K562 (cell line): ENCODE results near the gene PXDC1. TPM values are rescaled to one million over a fixed set of nuclear protein-coding genes. Genes with fewer than 3 reads are reported as not detected.
"Not testable (repeated sequence)": the region's sequence is repeated elsewhere in the genome, so short reads cannot be mapped to it uniquely, and the experiment has no call there.

ENCODE experiments used
- ATAC-seq: fragments of 200-7000 bp; cut with Tn5 transposase; 3 replicates; pipeline ENCODE4 v1.9.1; 2020; ENCODE audit warnings: moderate library complexity
- BruUV-seq: library from RNA; stranded (reverse); fragments of 400-500 nt; replicated peaks from 2 replicates; lab custom pipeline; 2021; lab: Mats Ljungman, UMichigan
- CTCF ChIA-PET: fragments of 300-600 bp; formaldehyde crosslinking; extraction: SDS; loops from one replicate; lab custom pipeline; 2021; ENCODE audit warnings: low intra/inter-chr PET ratio; lab: Yijun Ruan, JAX
- POLR2A ChIA-PET: fragments of 300-600, 350-650 bp; sonication (Branson Sonifier 250); formaldehyde crosslinking; extraction: SDS; loops from one replicate; lab custom pipeline; 2021; ENCODE audit warnings: antibody characterized with exemption, inconsistent platforms; lab: Yijun Ruan, JAX
- DNase-seq, 4 experiments: peaks; one replicate each; pipeline versions ENCODE4 v3.0.0 to v3.0.0-alpha.2; 2011 to 2018; ENCODE audit warnings: low spot score in 3 of 4, mixed read lengths in 3 of 4; ENCODE audit errors: extremely low read depth in 1 of 4
- FAIRE-seq: peaks from 2 replicates; lab custom pipeline; 2011; peaks lifted over from hg19 to GRCh38; lab: Jason Lieb, UNC
- H2AFZ ChIP-seq: 2 replicates; pipeline ENCODE4 v1.6.0; 2011; ENCODE audit warnings: low read depth, low read length, control low read depth, inconsistent platforms
- H3K27ac ChIP-seq: fragments of 200-600 bp; 3 replicates; pipeline ENCODE4 v1.8.0; 2011; ENCODE audit warnings: low read depth, mild to moderate bottlenecking, control low read depth, inconsistent platforms, low read length, moderate library complexity, mixed read lengths; ENCODE audit errors: extremely low read depth
- H3K27me3 ChIP-seq, 2 experiments: fragments of 300-600 bp in 1 of 2; 2 replicates in 1 of 2; 3 replicates in 1 of 2; pipeline versions ENCODE4 v1.6.0 to v1.8.0; 2011; ENCODE audit warnings: inconsistent platforms in 2 of 2, low read length in 2 of 2, mild to moderate bottlenecking in 1 of 2, mixed read lengths in 1 of 2, moderate library complexity in 1 of 2; ENCODE audit not compliant: control insufficient read depth in 2 of 2, insufficient read depth in 2 of 2
- H3K36me3 ChIP-seq: fragments of 300-600 bp; 3 replicates; pipeline ENCODE4 v1.8.0; 2011; ENCODE audit warnings: mild to moderate bottlenecking, low read length, inconsistent platforms; ENCODE audit not compliant: control insufficient read depth, insufficient read depth
- H3K4me1 ChIP-seq, 2 experiments: fragments of 200-600 bp in 1 of 2; replicated peaks in 1 of 2; 2 replicates in 1 of 2; 3 replicates in 1 of 2; pipeline versions ENCODE4 v1.5.1 to v1.8.0; 2011; ENCODE audit warnings: inconsistent platforms in 2 of 2, low read length in 2 of 2, mild to moderate bottlenecking in 1 of 2, mixed read lengths in 1 of 2, moderate library complexity in 1 of 2; ENCODE audit not compliant: control insufficient read depth in 2 of 2, insufficient read depth in 2 of 2
- H3K4me2 ChIP-seq: 2 replicates; pipeline ENCODE4 v1.6.1; 2011; ENCODE audit warnings: low read length, control low read depth, inconsistent platforms, mixed read lengths; ENCODE audit not compliant: insufficient read depth
- H3K4me3 ChIP-seq: fragments of 200-600 bp; sonication (generic), shearing (Covaris generic); 2 replicates; pipeline ENCODE4 v1.5.1; 2016; ENCODE audit warnings: control low read depth, inconsistent platforms
- H3K79me2 ChIP-seq: fragments of 200-600 bp; 3 replicates; pipeline ENCODE4 v1.8.0; 2011; ENCODE audit warnings: low read length, inconsistent platforms; ENCODE audit not compliant: control insufficient read depth, insufficient read depth
- H3K9ac ChIP-seq, 2 experiments: 2 replicates each; pipeline versions ENCODE4 v1.6.0 to v1.6.1; 2011; ENCODE audit warnings: low read depth in 2 of 2, low read length in 2 of 2, control low read depth in 1 of 2, inconsistent platforms in 1 of 2, mild to moderate bottlenecking in 1 of 2, mixed read lengths in 1 of 2; ENCODE audit not compliant: insufficient read depth in 1 of 2
- H3K9me1 ChIP-seq: one replicate; pipeline ENCODE4 v1.6.0; 2011; ENCODE audit warnings: inconsistent platforms, mild to moderate bottlenecking, low read length, moderate library complexity; ENCODE audit not compliant: control insufficient read depth, insufficient read depth
- H3K9me3 ChIP-seq: replicated peaks from 2 replicates; pipeline ENCODE4 v1.5.1; 2011; ENCODE audit warnings: low read depth, low read length, inconsistent platforms; ENCODE audit not compliant: control insufficient read depth, insufficient read depth
- H4K20me1 ChIP-seq: replicated peaks from 2 replicates; pipeline ENCODE4 v1.6.1; 2011; ENCODE audit warnings: low read length, inconsistent platforms, mixed read lengths; ENCODE audit not compliant: control insufficient read depth, insufficient read depth
- CBX2 ChIP-seq: fragments of 200-600 bp; sonication (generic); IDR thresholded peaks from one replicate; pipeline ENCODE4 v1.6.1; 2012; ENCODE audit warnings: mild to moderate bottlenecking, low read length, inconsistent platforms; ENCODE audit not compliant: insufficient read depth, poor library complexity, severe bottlenecking
- EZH2 ChIP-seq: IDR thresholded peaks from 2 replicates; pipeline ENCODE4 v1.6.1; 2012; ENCODE audit warnings: low read depth, mild to moderate bottlenecking, inconsistent platforms, low read length, borderline replicate concordance
- HDAC8 ChIP-seq: fragments of 450-650 bp; IDR thresholded peaks from 2 replicates; pipeline ENCODE4 v1.6.1; 2016; ENCODE audit warnings: mild to moderate bottlenecking, missing genetic modification characterization, moderate library complexity, missing compliant biosample characterization
- ZFP36 ChIP-seq: fragments of 150-350 bp; IDR thresholded peaks from 2 replicates; pipeline ENCODE4 v1.6.1; 2018; ENCODE audit warnings: low read length, low read depth; ENCODE audit not compliant: partially characterized antibody
- WGBS: fragments of 100-300 bp; shearing (Covaris generic); methylation state at CpG from one replicate; pipeline ENCODE4 v1.1.6; 2016; ENCODE audit warnings: low coverage, mixed read lengths; ENCODE audit not compliant: insufficient coverage; ENCODE audit errors: missing lambda C conversion rate; 5-methylcytosine and 5-hydroxymethylcytosine counted together
- in situ Hi-C: fragments of 300-500 bp; cut with MboI; formaldehyde crosslinking; loops from 4 replicates; pipeline ENCODE4 v1.15.0; 2018; ENCODE audit warnings: inconsistent platforms, mixed read lengths
- intact Hi-C: fragments of 100-400 bp; cut with micrococcal nuclease; formaldehyde crosslinking; loops from 2 replicates; pipeline ENCODE4 v1.14.2; 2022
- polyA plus RNA-seq, 8 experiments: library from polyadenylated mRNA; depleted of rRNA in 4 of 8; stranded (reverse) in 5 of 8; unstranded in 3 of 8; fragments of >200 nt; fragmentation: Nextera tagmentation in 2 of 8; fragmentation: Illumina TruSeq in 1 of 8; extraction: Ambion mirVana in 2 of 8; extraction: Trizol in 1 of 8; gene quantifications; 2 replicates each; pipeline versions ENCODE4 v1.2.1 to v1.2.3, GENCODE V29; 2011 to 2014; ENCODE audit warnings: inconsistent platforms in 1 of 8, missing spikeins in 1 of 8
- total RNA-seq, 7 experiments: library from RNA; depleted of rRNA in 6 of 7; stranded (reverse); fragments of >200 nt in 6 of 7; fragmentation: Illumina TruSeq in 2 of 7; extraction: Trizol in 2 of 7; gene quantifications; 2 replicates each; pipeline versions ENCODE4 v1.2.1 to v1.2.3, GENCODE V29; 2011 to 2021; ENCODE audit warnings: low replicate concordance in 1 of 7

PXDC1 gene
- total and polyA plus RNA-seq, 9 of the 15 experiments (the other 6 are each of a cell fraction or from before 2014, with no cell fraction given), result 0.09 to 0.33 (median 0.16) TPM; not detected in 5

DNA sequence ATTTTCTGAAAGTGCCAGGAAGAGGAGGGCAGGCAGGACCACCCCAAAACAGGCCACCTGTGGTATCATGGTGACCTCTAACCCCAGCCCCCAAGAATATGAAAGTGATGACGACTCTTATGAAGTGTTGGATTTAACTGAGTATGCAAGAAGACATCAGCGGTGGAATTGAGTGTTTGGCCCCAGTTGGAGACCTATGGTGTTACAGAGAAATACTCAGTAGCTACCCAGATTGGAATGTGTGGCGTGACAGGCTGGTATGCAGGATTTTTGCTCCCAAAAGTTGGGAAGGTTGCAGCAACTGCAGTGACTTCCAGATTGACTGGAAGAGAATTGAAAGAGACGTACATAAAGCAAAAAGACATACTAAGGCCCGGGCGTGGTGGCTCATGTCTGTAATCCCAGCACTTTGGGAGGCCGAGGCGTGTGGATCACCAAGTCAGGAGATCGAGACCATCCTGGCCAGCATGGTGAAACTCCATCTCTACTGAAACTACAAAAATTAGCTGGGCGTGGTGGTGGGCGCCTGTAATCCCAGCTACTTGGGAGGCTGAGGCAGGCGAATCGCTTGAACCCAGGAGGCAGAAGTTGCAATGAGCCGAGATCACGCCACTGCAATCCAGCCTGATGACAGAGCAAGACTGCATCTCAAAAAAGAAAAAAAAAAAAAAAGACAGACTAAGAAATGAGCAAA, 2.7 kb upstream of the PXDC1 start:
- POLR2A ChIA-PET, ATAC-seq, H3K79me2 ChIP-seq, H4K20me1 ChIP-seq, FAIRE-seq, H3K4me2 ChIP-seq, H3K9me1 ChIP-seq, H2AFZ ChIP-seq, in situ Hi-C loops, H3K36me3 ChIP-seq, DNase-seq, H3K9ac ChIP-seq, H3K27ac ChIP-seq, H3K9me3 ChIP-seq, CTCF ChIA-PET, intact Hi-C loops, H3K4me3 ChIP-seq, BruUV-seq: not testable (repeated sequence)
- peak; percentile 36 for TF ChIP-seq CBX2
- H3K27me3 ChIP-seq, result peaks cover 40 to 47% of the 10 kb centered on the region in 2 experiments; a peak in 4 of 5 replicates
- 15% methylated on average over 15 of the region's 15 CpGs for WGBS
- H3K4me1 ChIP-seq, result peaks cover 5 to 30% of the 10 kb centered on the region in 2 experiments; a peak in 4 of 5 replicates

DNA sequence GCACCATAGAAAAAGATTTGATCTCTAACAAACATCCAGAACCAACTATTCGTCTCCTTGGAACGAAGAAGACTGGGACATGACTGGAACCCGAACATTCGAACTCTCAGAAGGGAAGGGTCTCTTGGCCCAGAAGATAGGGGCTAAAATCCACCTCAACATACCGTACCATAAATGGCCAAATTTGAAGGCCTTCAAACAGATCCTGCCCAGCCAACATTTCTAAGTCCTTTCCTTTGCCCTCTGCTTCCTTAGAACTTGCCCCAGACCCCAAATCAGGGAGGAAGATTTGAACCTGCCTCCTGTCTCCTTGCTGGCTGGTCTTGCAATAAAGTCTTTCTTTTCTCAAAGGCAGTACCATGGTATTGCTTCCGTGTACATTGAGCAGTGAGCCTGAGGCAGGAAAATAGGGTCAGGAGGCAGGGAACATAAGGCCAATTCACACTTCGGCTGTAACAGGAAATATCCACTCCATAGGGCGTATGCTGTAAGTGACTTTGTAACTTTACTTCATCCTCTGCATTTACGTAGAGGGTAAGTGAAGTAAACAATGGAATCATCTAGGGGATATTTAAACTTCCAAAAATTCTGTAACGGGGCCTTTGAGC, 1.8 kb upstream of the PXDC1 start:
- Histone ChIP-seq H3K4me2 (no peak overlapping the region), H3K79me2 (no peaks in the 10 kb centered on the region), H3K4me3 (no peak overlapping the region), H2AFZ (no peak overlapping the region), H3K27me3 (peaks cover 41 to 55% of the 10 kb centered on the region in 2 experiments; a peak in 4 of 5 replicates), H3K4me1 (peaks cover 5 to 30% of the 10 kb centered on the region in 2 experiments; a peak in 4 of 5 replicates)
- POLR2A ChIA-PET, result no interaction called here
- FAIRE-seq, result no peak
- no TSS peak for BruUV-seq
- no peak for DNase-seq
- no peak for TF ChIP-seq HDAC8
- peak; percentile 2 for TF ChIP-seq ZFP36
- TF ChIP-seq EZH2, result 0 out of 2 replicates have a peak, but pooled peaks have one; percentile 83
- TF ChIP-seq, all 486 proteins: peak for 2
- no peak for ATAC-seq
- Histone ChIP-seq H3K9me3 (no peaks in the 10 kb centered on the region), H3K9me1 (no peaks in the 10 kb centered on the region), H3K9ac (no peak overlapping the region), H3K27ac (no peak overlapping the region), H3K36me3 (no peaks in the 10 kb centered on the region), H4K20me1 (peaks cover 5% of the 10 kb centered on the region; the same call in 1 of the 2 replicates)
- CTCF ChIA-PET, result interaction anchor here (0.7 kb wide), 1 partner anchor 10 kb away, joined by 3 read pairs; no protein-coding TSS in a partner anchor
- in situ Hi-C loops (no loop called here), intact Hi-C loops (no loop called here)
- 18% methylated on average over 10 of the region's 10 CpGs for WGBS
